ENCODE results near the gene ZFYVE9.

The ZFYVE9 gene

DNA sequence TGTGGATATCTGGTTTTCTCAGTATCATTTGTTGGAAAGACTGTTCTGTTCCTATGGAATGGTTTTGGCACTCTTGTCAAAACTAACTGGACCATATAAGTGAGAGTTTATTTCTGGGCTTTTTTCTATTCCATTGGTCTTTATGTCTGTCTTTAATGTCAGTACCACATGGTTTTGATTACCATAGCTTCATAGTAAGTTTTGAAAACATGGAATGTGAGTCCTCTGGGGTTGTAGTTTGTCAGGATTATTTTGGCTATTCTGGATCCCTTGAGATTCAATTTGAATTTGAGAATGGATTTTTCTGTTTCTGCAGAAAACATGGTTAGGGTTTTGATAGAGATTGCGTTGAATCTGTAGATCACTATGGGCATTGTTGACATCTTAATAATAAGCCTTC, 107.9 kb downstream of the ZFYVE9 start:
- no peak for DNase-seq

DNA sequence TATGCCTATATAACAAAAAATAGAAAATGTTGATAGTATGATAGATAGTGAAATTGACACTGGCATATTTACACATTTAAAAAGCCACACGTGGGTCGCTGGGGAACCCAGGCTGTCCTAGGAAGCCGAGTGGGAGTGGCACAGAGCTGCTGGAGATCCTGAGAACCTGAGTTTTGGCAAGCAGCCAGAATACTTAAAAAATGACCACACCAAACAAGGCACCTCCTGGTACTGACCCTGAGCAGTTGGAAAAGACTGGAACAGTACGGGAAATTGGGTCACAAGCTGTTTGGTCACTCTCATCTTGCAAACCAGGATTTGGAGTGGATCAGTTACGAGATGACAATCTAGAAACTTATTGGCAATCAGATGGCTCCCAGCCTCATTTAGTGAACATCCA, 111.5 kb downstream of the ZFYVE9 start:
- no peak for DNase-seq

DNA sequence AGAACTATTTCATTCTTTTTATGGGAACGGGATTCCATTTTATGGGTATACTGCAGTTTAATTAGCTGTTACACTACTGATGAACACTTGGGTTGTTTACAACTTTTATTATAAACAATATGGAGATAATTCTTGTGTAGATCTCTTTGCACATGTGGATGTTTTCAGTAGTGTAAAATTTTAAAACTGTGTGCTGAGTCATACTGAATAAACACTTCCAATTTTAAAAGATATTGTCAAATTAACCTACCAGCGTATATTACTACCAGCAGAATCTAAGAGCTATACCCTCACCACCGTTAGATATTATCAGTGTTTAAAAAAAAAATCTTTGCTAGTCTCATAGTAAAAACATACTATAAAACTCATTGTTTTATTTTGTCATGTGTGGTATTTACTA, 118.0 kb downstream of the ZFYVE9 start:
- no peak for DNase-seq

DNA sequence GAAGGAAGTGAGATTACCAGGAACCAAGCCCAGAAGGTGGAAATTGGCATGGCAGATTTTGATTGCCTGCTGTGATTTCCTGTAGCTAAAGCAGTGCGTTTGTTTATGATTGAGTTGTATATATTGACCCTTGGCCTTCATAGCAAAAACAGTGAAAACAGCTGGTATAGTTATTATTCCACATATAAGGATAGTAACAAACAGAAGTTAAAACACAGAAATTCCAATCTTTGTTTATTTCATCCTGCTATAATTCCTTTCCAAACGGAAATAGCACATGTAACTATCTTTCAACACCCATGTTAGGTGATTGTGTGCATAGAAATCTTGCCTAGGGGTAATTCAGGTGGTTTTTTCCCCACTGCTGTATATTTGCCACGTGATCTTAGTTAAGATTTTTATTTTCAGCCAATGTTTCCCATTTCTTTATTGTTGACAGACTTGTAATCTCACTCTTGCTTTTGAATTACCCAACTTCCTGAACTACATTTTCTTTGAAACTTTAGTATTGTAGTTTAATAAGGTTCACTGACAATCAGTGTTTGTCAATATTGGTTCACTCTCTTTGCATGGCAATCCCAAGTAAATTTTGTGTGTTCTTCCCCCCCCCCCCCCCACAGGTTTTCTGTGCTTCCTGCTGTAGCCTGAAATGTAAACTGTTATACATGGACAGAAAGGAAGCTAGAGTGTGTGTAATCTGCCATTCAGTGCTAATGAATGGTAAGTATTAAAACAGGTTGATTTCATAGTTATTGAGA, 121.4 kb downstream of the ZFYVE9 start:
- no peak for DNase-seq

DNA sequence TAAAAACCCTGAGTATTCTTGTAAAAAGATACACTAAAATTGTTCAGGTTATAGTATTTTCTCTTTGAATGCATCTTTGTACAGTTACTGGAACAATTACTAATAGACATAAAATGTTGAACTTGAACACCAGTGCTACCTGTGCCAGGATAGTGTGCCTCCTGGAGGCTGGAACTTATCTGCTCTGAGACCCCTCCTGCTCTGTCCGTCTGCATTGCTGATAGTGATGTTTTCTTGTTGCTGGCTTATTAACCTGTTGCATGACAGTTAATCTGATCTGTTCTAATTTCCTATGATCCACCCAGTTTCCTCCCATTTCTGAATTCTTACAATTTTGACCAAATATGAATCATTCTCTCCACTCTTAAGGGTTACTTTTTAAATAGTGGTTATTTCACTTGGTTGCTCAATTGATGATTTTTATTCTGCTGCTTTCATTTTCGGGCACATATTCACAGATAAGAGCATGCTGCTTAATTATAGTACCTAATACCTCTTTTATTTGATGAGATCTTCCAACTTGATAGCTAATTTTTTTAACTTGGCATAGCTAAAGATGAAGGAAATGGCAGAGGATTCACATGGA, 122.7 kb downstream of the ZFYVE9 start:
- no peak for DNase-seq

DNA sequence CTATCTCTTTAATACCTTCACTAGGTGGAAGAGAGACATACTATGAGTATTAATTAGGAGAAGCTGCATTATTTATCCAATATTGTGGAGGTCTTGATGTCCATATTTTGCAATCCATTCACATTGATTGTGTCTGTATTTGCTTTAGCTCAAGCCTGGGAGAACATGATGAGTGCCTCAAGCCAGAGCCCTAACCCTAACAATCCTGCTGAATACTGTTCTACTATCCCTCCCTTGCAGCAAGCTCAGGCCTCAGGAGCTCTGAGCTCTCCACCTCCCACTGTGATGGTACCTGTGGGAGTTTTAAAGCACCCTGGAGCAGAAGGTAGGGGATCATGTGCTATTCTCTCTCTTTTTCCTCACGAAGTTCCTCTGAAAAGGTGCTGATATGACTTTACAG, 124.6 kb downstream of the ZFYVE9 start:
- DNase-seq = no peak

DNA sequence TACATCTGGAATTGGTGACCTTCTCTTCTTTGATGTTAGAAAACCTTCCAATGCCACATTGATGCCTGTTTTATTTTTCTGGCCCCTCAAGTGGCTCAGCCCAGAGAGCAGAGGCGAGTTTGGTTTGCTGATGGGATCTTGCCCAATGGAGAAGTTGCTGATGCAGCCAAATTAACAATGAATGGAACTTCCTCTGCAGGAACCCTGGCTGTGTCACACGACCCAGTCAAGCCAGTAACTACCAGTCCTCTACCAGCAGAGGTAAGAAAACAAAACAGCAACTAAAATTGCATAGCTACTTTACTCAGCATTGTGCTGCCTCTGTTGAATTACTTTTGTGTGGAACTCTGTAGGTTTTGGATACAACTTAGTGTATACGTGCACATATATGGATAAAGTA, 126.5 kb downstream of the ZFYVE9 start:
- DNase-seq = no peak

DNA sequence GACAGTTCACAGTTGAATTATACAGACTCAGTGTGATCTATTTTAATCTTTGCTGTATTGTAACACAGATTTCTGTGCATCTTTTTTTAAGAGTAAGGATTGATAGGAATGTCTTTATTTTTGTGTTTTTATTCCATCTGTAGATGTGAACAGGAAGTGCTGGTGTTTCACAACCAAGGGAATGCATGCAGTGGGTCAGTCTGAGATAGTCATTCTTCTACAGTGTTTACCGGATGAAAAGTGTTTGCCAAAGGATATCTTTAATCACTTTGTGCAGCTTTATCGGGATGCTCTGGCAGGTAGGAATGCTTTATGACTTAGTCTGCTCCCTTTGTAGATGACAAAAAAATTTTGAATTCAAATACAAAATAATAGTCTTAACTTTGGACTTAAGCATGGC, 139.6 kb downstream of the ZFYVE9 start:
- DNase-seq = no peak

DNA sequence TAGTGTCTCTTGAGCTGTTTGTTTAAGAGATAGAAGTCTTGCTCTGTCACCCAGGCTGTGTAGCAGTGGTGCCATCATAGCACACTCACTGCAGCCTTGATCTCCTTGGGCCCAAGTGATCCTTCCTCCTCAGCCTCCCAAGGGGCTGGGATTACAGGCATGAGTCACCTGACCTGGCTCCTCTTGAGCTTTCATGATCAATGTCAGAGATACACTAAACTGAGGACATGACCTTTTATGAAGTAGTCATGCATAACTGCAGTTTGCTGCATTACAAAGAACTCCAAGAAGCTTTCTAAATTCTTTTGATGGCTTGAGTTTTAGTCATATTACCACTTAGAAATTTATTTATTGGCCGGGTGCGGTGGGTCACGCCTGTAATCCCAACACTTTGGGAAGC, 146.4 kb downstream of the ZFYVE9 start:
- DNase-seq = no peak

DNA sequence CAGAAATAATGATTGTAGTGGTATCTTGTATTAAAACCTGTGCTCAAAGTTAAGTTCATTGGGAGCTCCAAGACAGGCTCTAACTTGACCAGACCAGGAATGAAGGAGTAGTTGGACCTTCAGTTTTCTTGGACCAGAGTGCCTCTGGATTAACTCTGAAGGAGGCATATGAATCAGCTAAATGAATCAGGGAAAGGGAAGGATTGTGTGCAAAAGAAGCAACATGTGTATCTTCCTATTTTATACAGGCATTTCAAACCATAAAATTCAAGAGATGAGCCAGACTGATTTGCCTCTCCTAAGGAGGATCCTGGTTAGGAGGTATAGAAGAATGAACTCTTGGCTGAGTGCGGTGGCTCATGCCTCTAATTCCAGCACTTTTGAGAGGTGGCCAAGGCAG, 152.7 kb downstream of the ZFYVE9 start:
- no peak for DNase-seq

DNA sequence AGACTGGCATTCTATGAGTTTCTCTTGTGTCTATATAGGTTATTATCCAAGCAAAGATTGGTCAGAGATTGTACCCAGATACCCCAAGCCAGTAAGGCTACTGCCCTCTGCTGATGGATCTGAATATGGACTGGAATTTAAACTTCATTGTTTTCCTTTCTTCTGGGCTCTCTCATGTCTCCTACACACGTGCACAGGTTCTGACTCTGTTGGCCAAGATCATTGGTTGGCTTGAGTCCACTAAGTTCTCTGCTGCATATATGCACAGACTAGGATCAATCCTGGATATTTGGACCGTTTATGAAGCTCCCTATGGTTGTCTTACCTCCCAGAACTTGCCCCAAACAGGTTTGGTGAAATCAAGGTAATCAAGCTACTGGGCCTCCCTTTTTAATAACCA, 154.5 kb downstream of the ZFYVE9 start:
- DNase-seq = no peak

DNA sequence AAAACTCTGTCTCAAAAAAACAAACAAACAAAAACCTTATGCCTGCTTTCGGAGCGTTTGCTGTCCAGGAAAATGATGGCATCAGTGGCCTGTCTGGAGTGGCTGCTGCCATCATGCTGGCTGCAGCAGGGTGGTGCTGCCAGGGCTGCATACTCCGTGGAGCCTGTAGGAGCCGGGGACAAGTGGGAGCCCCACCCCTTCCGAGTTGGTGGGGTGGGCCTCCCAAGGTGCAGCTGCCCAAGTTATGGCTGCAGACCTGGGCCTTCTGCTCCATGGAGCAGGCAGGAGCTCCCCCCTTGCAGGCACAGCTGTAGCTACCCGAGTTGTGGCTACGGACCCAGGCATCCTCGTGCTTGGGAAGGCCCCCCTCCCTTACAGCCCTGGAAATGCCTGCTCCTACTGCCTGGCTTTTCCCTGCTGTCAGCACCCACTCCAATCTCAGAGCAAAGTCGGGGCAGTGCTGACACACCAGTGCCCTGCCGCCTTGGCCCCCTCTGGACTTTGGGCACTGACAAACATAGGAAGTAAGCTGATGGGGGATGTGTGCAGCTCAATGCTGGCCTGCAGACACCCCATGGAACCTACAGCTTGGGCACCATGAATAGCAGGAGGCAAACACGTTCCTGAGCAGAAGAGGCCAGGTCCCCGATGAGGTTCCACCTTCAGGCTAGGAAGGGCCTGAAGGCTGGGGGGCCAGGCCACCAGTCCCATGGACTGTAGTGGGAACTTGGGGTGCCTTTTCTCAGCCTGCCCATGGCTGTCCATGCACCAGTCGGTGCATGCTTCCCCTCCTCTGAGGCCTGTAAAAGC, 163.7 kb downstream of the ZFYVE9 start:
- no peak for DNase-seq

DNA sequence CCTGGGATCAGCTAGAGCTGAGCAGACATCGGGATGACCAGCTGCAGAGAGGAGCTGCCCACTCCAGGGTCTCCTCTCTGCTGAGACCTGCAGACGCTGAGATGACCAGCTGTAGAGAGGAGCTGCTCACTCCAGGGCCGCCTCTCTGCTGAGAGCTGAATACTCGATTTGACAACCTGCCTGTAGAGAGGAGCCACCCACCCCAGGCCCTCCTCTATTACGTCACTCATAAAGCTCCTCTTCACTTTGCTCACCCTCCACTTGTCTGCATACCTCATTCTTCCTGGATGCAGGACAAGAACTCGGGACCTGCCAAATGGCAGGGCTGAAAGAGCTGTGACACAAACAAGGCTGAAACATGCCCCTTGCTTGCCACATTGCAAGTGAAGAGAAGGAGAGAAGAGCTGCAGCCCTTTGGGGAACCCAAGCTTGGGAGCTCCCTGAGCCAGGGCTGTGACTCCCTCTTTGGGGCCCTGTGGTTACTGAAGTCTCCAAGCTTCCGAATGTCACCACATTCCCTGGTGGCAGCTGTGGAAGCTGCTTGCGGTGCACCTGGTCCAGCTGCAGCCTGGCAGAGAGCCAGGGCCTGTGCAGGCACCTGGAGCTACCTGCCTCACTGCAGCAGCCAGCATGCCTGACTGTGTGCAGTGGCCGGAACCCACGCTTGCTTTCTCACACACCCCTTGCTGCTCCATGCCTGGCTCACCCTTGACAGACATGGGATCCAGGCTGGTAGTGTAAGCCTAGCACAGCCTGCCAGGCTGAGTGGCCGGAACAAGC, 164.5 kb downstream of the ZFYVE9 start:
- DNase-seq = no peak

DNA sequence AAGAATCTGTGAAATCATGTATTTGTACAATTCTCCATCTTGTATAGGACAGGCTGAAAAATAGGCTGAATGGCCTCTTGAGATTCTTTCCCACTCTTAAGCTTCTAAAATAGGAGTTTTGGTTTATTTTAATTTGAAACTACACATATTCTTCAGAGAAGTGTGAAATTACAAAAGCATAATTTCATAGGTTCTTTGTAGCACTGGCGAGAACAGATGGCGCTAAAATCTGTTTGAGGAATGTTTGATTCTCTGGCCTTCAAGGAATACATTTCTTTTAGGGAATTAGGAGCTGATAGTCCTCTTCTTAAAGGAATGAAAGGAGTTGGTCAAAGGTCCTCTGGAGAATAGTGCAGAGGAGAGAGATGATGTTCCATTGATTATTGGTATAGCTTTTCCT, 179.2 kb downstream of the ZFYVE9 start:
- DNase-seq = no peak

DNA sequence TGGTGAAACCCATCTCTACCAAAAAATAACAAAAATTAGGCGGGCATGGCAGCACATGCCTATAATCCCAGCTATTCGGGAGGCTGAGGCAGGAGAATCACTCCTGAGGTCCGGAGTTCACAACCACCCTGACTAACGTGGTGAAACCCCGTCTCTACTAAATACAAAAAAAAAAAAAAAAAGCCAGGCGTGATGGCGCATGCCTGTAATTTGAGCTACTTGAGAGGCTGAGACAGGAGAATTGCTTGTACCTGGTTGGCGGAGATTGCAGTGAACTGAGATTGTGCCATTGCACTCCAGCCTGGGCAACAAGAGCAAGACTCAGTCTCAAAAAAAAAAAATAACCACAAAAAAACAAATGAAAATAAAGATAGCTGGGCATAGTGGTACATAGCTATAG, 181.8 kb downstream of the ZFYVE9 start:
- no peak for DNase-seq

DNA sequence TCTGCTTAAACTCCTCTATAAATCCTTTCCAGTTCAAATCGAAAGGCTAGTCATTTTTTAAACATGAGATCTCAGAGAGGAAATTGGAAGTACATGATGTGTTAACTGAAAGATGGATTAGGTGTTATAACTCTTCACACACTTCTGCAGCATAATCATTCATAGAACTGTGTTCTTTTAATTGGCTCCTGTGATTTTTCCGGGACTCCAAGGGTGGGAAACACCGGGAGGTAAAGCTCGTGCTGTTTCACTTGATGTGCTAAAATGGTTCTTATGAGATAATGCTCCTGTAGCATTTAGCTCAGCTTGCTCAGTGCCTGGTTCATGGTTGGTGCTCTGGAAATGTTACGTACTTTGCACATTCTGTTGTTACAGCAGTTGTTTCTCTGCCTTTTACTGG, 183.9 kb downstream of the ZFYVE9 start:
- no peak for DNase-seq

DNA sequence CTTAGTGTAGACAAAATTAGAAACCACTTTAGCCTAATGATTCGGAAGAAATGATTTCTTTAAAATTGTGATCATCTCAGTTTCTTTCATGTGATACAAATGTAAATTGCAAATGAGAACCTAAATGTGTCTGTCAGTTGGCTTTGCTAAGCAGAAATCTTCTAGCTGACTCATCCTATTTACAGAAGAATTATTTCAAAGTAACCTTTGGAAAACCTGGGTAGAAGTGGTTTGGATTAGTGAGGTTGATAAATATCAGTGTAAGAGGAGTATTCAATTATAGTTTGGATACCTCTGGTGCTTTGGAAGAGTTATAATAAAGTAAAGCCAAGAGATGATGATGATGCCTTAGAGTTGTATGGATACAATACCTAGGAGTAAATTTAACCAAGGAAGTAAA, 186.7 kb downstream of the ZFYVE9 start:
- no peak for DNase-seq

DNA sequence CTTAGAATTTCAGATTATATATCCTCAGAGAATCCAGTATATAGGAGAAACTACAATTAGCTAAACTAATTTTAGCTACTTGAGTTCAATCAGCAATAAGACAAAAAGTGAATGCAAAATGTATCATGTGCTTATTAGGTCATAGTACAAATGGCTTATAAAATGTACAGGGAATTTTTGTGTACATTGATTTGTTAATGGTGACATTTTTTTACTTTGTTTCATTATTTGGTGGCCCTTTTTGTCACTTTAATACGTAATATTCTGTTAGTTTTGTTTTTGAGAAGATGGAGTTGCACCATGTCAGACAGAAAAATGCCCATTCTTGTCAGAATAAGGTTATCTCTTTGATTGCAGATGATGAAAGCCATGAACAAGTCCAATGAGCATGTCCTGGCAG, 190.5 kb downstream of the ZFYVE9 start:
- no peak for DNase-seq

DNA sequence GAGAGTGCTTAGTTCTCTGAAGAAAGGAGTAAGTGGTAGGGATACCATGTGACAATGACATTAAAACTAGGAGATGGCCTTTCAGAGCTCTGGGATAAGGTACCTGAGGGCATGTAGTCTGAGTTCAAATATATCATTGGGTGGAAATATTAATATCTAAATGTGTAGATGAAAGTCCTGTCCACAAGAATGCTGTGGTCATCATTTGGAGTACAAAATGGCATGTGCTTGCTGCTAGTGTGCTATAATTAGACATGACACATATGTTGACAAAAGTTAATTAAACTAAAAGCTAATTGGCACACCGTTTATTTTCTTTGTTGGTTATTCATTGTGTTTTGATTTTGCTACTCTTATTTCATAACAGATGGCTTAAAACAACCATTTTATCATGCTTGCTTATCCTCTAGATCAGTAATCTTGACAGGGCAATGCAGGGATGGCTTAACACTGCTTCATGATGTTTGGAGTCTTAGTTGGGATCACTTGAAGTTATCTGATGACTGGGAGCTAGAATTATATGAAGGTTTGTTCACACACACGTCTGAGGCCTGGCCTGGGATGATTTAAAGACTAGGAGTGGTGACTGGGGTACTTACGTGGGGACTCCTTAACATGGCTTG, 193.1 kb downstream of the ZFYVE9 start:
- no peak for DNase-seq

DNA sequence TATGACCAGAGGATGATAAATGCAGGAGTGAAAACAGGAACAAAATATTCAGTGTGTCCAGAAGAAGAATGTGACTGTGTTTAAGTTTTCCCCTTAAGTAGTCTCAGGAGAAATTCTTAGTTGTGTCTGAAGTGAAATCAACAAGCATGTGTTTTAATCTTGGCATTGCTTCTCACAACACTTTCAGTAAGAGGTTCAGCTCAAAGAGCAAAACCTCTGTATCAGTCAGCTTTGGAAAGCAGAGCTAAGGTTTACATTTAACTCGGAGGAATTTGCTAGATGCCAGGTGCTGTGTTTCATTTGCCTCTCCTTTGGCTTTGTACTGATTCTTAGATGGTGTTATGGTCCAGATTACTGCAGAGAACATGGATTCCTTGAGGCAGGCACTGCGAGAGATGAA, 195.6 kb downstream of the ZFYVE9 start:
- no peak for DNase-seq

DNA sequence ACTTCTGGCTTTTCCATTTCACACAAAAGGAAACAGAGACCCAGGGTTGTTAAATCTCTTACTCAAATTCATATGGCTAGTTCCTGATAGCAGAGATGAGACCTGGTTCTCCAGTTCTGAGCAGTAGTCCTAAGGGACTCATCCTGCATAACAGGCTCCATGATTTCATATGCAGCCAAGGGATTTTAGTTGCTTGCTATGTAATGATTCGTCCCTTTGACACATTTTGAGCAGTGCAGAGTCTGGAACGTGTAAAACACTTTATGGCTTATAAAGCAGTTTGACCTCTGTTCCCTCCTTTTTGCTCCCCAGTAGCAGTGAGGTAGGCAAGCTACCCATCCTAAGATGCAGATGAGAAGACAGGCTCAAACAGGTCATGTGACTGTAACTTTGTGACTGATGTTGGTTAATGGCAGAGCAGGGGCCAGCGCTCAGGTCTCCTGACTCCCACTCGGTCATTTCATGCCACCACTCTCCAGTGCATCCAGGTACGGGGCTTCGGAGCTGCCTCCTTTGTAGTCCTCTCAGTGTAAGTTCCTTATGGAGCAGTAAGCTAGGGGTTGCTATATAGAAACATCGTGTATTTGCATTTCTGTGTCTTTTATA, 199.9 kb downstream of the ZFYVE9 start:
- no peak for DNase-seq

DNA sequence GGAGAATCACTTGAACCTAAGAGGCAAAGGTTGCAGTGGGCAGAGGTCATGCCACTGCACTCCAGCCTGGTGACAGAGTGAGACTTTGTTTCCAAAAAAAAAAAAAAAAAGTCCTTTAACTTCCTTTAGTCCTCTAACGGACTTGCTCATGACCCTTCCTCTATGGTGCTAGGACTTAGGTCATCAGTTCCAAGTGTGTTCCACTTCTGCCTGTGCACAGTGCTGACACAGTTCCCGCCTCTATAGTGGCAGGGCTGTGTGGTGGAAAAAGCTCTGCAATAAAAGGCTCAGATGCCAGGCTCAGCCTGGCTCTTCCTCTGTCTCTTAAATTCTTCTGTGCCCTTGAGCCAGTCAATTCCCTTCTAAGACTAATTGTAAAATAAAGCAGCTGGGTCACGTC, 202.1 kb downstream of the ZFYVE9 start:
- no peak for DNase-seq

DNA sequence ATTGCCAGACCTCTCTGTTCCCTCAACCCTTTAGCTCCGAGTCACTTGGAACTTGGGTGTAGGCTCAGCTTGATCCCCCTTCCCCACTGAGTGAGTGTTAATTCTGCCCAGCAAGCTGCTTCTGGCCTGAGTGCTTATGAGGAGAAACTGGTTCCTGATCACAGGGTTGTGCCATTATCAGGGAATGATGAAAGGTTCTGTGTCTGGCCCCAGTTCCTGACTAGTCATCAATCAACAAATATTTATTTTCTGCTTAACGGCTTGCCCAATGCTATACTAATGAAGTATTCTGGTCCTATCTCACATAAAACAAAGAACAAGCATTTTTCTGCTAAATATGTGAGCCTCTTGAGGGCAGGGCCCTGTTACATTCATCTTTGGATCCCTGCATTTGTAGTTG, 203.4 kb downstream of the ZFYVE9 start:
- no peak for DNase-seq
